DOHH2 (cell line): ENCODE measurements around the gene ARNT2.

Experiments used
- EZH2phosphoT487 ChIP-seq: fragments of 200-600 bp; sonication (generic); IDR thresholded peaks from 2 replicates; pipeline ENCODE4 v1.6.1; 2017; ENCODE audit warnings: borderline replicate concordance, mild to moderate bottlenecking, antibody characterized with exemption, low read length, moderate library complexity, mixed read lengths
- TF ChIP-seq, protein P1 (sequence below): fragments of 200-600 bp; sonication (generic); IDR thresholded peaks from one replicate; pipeline ENCODE4 v1.5.1; 2014; ENCODE audit warnings: antibody characterized with exemption, mild to moderate bottlenecking, low read depth, low read length; ENCODE audit not compliant: poor library complexity, severe bottlenecking

DNA sequence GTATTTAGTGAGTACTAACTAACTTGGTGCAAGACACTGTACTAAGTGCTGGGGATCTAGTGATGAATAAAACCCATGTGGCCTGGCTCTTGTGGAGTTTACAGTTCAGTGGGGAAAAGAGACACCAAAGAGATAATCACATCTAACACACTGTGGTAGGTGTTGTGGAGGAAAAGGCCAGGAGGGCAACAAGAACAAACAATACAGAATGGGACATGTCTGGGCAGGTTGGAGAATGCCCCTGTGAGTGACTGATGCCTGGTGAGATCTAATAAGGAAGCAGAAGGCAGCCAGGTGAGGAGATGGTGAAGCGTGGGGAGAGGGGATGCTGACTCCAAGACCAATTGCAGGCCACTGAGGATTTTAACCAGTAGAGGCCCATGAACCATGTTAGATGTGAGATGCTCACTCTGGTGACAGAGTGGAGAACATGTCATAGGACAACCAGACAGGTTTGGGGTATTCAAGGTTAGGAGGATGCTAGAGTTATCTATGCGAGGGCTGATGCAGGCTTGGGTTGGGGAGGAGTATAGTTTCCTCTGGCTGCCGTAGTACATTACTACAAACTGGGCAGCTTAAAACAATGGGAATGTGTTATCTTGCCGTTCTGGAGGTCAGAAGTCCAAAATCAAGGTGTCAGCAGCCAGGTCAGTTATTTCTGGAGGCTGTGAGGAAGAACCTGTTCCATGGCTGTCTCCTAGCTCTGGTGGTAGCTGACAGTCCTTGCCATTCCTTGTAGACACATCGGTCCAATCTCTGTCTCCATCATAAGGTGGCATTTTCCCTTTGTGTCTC lies 81.4 kb downstream of the ARNT2 start:
- TF ChIP-seq, protein P1, sequence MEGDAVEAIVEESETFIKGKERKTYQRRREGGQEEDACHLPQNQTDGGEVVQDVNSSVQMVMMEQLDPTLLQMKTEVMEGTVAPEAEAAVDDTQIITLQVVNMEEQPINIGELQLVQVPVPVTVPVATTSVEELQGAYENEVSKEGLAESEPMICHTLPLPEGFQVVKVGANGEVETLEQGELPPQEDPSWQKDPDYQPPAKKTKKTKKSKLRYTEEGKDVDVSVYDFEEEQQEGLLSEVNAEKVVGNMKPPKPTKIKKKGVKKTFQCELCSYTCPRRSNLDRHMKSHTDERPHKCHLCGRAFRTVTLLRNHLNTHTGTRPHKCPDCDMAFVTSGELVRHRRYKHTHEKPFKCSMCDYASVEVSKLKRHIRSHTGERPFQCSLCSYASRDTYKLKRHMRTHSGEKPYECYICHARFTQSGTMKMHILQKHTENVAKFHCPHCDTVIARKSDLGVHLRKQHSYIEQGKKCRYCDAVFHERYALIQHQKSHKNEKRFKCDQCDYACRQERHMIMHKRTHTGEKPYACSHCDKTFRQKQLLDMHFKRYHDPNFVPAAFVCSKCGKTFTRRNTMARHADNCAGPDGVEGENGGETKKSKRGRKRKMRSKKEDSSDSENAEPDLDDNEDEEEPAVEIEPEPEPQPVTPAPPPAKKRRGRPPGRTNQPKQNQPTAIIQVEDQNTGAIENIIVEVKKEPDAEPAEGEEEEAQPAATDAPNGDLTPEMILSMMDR = no peak
- TF ChIP-seq EZH2phosphoT487 = no peak
